Measurements from ENCODE around the gene ANKRD31. TPM values are rescaled to one million over a fixed set of nuclear protein-coding genes. Genes with fewer than 3 reads are reported as not detected.
"Not testable (repeated sequence)": the region's sequence is repeated elsewhere in the genome, so short reads cannot be mapped to it uniquely, and the experiment has no call there.

ANKRD31 gene
- total RNA-seq, 1 experiment from 2014 or later = 0.30 TPM

- H3K9me2 ChIP-seq (ENCODE audit: insufficient read depth) = 0 out of 2 replicates have a peak, but pooled peaks cover 4% of the 10 kb centered on the region
- ChIA-PET CTCF (no interaction called here), RAD21 (ENCODE audit: low non-redundant PET in 1 of 2, low total read pairs in 2 of 2, uncharacterized antibody in 2 of 2, unreplicated experiment in 2 of 2) (no interaction called here), POLR2A (no interaction called here)
- no peak overlapping the region for H3K27ac ChIP-seq (ENCODE audit: low read depth, low read length)
- H4K20me1 ChIP-seq (ENCODE audit: insufficient read depth) = no peaks in the 10 kb centered on the region
- no TSS peak for BruUV-seq (replicated peaks)
- H3K9me3 ChIP-seq (ENCODE audit: control insufficient read depth in 1 of 2, insufficient read depth in 1 of 2, low read depth in 1 of 2, low read length in 2 of 2) = no peaks in the 10 kb centered on the region
- DNase-seq (ENCODE audit: low read depth, low spot score) = peak; percentile 33
- no peak overlapping the region for H3K9ac ChIP-seq (ENCODE audit: low read length)
- no peaks in the 10 kb centered on the region for H3K36me3 ChIP-seq (ENCODE audit: control insufficient read depth in 1 of 2, insufficient read depth in 2 of 2, low read length in 2 of 2)
- no peak overlapping the region for H3K4me3 ChIP-seq (replicated peaks in 1 of 2; ENCODE audit: low read depth in 1 of 2, low read length in 2 of 2)
- peak; percentile 94 for ATAC-seq
- no peaks in the 10 kb centered on the region for H3K79me2 ChIP-seq (ENCODE audit: insufficient read depth, low read length)
- no peaks in the 10 kb centered on the region for H3K4me1 ChIP-seq (ENCODE audit: control insufficient read depth in 1 of 2, insufficient read depth in 2 of 2, low read length in 2 of 2)
- no peak overlapping the region for H3K4me2 ChIP-seq (ENCODE audit: low read length)
- intact Hi-C loops (cut with micrococcal nuclease) = no loop called here
- no peak overlapping the region for H2AFZ ChIP-seq (ENCODE audit: low read depth, low read length, poor library complexity, severe bottlenecking)
- H3K27me3 ChIP-seq (ENCODE audit: insufficient read depth, low read length) = no peaks in the 10 kb centered on the region
- no peak for TF ChIP-seq POLR2A (IDR thresholded peaks at IDR 0.05; ENCODE audit: borderline replicate concordance, extremely low read depth, insufficient read depth, insufficient read length)
- no peak for TF ChIP-seq MAX (IDR thresholded peaks at IDR 0.05)
- peak; percentile 5 to 67 (median 58); a peak in 4 of 6 replicates for TF ChIP-seq CTCF (IDR thresholded peaks at IDR 0.05 in 2 of 3, conservative IDR thresholded peaks at IDR 0.05 in 1 of 3; ENCODE audit: borderline replicate concordance in 1 of 3, insufficient read depth in 1 of 3, low read depth in 2 of 3, low read length in 2 of 3)
- no peak for TF ChIP-seq EZH2 (IDR thresholded peaks at IDR 0.05)
- no peak for TF ChIP-seq CEBPB (IDR thresholded peaks at IDR 0.05; ENCODE audit: low read depth)
- TF ChIP-seq CBX3 (IDR thresholded peaks at IDR 0.05; ENCODE audit: low read depth) = 0 out of 2 replicates have a peak, but pooled peaks have one; percentile 12
- TF ChIP-seq ATF3 (IDR thresholded peaks at IDR 0.05) = no peak
- no peak for TF ChIP-seq EZH2phosphoT487 (IDR thresholded peaks at IDR 0.05; ENCODE audit: borderline replicate concordance)
- TF ChIP-seq SIN3A (IDR thresholded peaks at IDR 0.05; ENCODE audit: low read depth) = no peak
Observed at GRCh38 chr5:75167345-75167744, 69.3 kb downstream of the ANKRD31 start.

GRCh38 chr5:75161508-75161907, 75.2 kb downstream of the ANKRD31 start:
- H3K36me3 ChIP-seq (ENCODE audit: control insufficient read depth in 1 of 2, insufficient read depth in 2 of 2, low read length in 2 of 2); H3K9ac ChIP-seq (ENCODE audit: low read length); H3K4me3 ChIP-seq (replicated peaks in 1 of 2; ENCODE audit: low read depth in 1 of 2, low read length in 2 of 2); H2AFZ ChIP-seq (ENCODE audit: low read depth, low read length, poor library complexity, severe bottlenecking); H3K4me1 ChIP-seq (ENCODE audit: control insufficient read depth in 1 of 2, insufficient read depth in 2 of 2, low read length in 2 of 2); POLR2A ChIA-PET; CTCF ChIA-PET; RAD21 ChIA-PET (ENCODE audit: low non-redundant PET in 1 of 2, low total read pairs in 2 of 2, uncharacterized antibody in 2 of 2, unreplicated experiment in 2 of 2); H3K27me3 ChIP-seq (ENCODE audit: insufficient read depth, low read length); H3K79me2 ChIP-seq (ENCODE audit: insufficient read depth, low read length); ATAC-seq; BruUV-seq (replicated peaks); H3K9me2 ChIP-seq (ENCODE audit: insufficient read depth); H3K27ac ChIP-seq (ENCODE audit: low read depth, low read length); H3K4me2 ChIP-seq (ENCODE audit: low read length); H3K9me3 ChIP-seq (ENCODE audit: control insufficient read depth in 1 of 2, insufficient read depth in 1 of 2, low read depth in 1 of 2, low read length in 2 of 2); DNase-seq (ENCODE audit: low read depth, low spot score); intact Hi-C loops (cut with micrococcal nuclease); H4K20me1 ChIP-seq (ENCODE audit: insufficient read depth): not testable (repeated sequence)

Measured in HCT116 (cell line).